Heart left ventricle (tissue), 13 donors: ENCODE measurements around the gene CCDC159.

ENCODE experiments used
- POLR2A ChIP-seq, 2 donors: fragments of 450-650 bp; IDR thresholded peaks; one replicate each; pipeline ENCODE4 v1.6.1; 2017; ENCODE audit warnings: antibody characterized with exemption in 2 of 2, mild to moderate bottlenecking in 2 of 2, moderate library complexity in 2 of 2
- TF ChIP-seq, protein P1 (sequence below), 12 donors: fragments of 200-600 bp; sonication (generic) in 4 of 12; IDR thresholded peaks; one replicate each; pipeline versions ENCODE4 v1.5.0 to v1.8.0; 2018 to 2022; ENCODE audit warnings: antibody characterized with exemption in 12 of 12, mild to moderate bottlenecking in 5 of 12
- donor health status: ischemic (EF 13 %, LVEDD 7.1; RV severe dilation, severe dysfunction).
- donor health status: DM: no; HTN: yes; CAD: no.
- donor health status: DM: no; HTN: no; CAD: no.
- donor health status: ischemic (EF 25% LVEDD 6.9; RV normal size, moderate dysfunction).
- donor health status: ischemic (EF 25% LVEDD 5.7; RV mildly dilated, moderate dysfunction).
- donor health status: ischemic (EF 35%, LVEDD 5.7; RV mildly dilated, moderate dysfunction).
- donor health status: nonischemic (EF 11% LVEDD 7.7; RV severe dilation, severe dysfunction).
- donor health status: DM: yes; HTN: yes; CAD: no.
- donor health status: PGD.
- donor health status: ischemic (EF 29% LVEDD 5.4; RV normal size, mild dysfunction).
- donor health status: nonischemic (EF 23%, LVEDD 6.1; RV moderate dilation, normal function).

DNA sequence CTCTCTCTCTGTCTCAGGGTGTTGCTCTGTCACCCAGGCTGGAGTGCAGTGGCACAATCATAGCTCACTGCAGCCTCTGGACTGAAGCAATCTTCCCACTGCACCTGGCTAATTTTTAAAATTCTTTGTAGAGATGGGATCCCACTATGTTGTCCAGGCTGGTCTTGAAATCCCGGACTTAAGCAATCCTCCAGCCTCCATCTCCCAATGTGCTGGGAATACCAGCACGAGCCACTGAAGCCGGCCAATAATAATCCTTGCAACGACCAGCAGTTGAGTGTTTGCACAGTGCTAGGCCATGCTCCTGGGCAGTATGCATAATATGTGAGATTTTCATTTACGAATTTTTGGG lies 38.4 kb downstream of the CCDC159 start:
- TF ChIP-seq, protein P1, sequence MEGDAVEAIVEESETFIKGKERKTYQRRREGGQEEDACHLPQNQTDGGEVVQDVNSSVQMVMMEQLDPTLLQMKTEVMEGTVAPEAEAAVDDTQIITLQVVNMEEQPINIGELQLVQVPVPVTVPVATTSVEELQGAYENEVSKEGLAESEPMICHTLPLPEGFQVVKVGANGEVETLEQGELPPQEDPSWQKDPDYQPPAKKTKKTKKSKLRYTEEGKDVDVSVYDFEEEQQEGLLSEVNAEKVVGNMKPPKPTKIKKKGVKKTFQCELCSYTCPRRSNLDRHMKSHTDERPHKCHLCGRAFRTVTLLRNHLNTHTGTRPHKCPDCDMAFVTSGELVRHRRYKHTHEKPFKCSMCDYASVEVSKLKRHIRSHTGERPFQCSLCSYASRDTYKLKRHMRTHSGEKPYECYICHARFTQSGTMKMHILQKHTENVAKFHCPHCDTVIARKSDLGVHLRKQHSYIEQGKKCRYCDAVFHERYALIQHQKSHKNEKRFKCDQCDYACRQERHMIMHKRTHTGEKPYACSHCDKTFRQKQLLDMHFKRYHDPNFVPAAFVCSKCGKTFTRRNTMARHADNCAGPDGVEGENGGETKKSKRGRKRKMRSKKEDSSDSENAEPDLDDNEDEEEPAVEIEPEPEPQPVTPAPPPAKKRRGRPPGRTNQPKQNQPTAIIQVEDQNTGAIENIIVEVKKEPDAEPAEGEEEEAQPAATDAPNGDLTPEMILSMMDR (IDR thresholded peaks at IDR 0.05) = no peak
- TF ChIP-seq POLR2A (IDR thresholded peaks at IDR 0.05) = no peak
